ENCODE data around the gene TAS2R60.
A peak's percentile ranks its signal among the peaks of the same experiment; 100 is the strongest.
"Not testable (repeated sequence)": the region's sequence is repeated elsewhere in the genome, so short reads cannot be mapped to it uniquely, and the experiment has no call there.

Gene TAS2R60

GRCh38 chr7:143411976-143412708 lies 31.1 kb upstream of the TAS2R60 start:
- no peak for FAIRE-seq

DNA sequence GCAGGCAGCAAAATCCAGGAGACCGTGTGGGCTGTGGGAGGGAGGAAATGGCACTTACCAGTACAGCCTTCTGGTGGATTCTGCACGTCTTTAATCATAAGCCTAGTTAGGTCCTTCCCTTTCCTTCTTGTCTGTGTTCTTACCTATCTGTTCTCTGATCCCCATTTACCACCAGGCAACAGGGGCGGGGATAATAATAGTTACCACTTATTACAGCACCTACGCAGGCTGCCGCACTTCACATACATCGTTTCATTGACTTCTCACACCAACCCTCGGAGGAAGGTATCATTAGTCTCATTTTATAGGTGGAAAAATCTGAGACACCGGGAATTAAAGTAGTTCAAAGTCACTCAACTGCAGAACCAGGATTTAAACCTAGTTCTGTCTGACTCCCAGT lies 30.1 kb upstream of the TAS2R60 start:
- no peak for FAIRE-seq

- not testable (repeated sequence) for FAIRE-seq
Measured at GRCh38 chr7:143415209-143415608, 28.0 kb upstream of the TAS2R60 start.

GRCh38 chr7:143415742-143416397 lies 27.4 kb upstream of the TAS2R60 start:
- no peak for FAIRE-seq

GRCh38 chr7:143416565-143417149 lies 26.6 kb upstream of the TAS2R60 start:
- peak; percentile 24 for FAIRE-seq

DNA sequence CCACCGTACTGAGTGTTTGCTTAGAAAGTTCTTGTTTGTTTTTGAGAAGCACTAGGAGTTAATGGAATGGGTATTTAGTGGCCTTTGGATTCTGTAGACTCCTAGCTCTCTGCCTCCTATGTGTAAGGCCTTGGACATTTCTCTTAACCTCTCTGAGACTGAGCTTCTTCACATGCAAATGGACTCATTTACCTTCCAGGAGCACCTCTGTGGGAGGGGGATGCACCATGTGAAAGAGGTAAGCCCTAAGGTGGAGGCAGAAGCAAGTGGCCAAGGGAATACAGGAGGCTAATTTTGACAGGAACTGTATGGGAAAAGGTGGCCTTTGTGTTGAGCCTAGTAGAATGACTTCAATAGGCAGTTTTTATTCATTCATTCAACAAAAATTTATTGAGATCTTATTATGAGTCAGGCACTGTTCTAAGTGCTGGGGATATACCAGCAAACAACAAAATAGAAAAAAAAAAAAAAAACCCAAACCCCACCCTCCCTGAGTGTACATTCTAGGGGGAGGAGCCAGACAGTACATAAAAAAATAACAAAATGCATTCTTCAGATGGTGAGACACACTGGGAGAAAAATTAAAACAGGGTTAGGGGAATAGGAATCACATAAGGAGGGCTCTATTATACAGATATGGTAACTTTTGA lies 25.4 kb upstream of the TAS2R60 start:
- FAIRE-seq = no peak

DNA sequence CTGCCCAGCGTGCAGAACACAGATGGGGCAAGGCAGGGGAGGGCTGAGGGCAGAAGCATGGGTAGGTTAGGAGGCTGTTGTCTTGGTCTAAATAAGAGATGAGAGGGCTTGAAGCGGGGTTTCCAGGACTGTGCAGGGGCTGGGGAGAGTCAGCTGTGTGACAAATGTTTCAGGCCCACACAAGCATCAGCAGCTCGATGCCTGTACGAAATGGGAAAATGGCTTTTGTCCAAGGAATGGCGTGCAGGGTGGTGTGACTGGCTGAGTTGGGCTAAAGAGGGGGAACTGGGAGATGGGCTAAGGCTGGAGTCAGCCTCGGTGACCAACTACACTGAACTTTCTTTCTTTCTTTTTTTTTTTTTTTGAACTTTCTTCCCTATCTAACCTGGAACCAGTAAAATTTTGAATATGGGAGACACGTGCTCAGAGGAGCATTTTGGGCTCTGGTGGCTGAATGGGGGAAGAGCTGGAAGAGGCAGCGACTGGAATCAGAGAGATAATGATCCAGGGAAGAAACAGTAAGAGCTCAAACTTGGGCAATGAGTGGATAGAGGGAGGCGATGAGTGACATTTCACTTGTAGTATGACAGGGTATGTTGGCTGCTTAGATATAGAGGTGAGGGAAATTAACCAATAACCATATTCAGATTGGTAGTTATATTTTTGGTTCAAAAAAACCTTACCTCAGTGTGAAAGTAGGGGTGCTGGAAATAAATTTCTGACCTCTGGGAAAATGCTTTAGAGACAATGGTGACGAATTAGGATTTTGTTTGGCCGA lies 24.4 kb upstream of the TAS2R60 start:
- no peak for FAIRE-seq

DNA sequence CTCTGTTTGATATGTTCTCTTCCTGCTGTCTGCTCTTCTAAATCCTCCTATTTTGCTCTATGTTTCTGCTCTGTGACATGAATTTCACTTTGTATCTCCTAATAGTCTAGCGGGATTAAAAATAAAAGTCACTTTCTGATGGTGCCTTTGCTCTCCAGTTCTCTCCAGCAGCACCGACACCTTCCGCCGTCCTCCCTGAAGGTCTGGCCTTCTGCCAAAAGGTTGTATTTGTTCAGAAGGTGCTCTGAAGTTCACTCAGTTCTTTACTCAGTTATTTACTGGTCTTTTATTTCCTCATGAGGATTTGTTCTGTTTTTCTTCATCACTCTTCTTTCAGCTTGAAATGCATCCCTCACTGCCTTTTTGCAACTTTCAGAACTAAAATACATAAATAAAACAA lies 23.4 kb upstream of the TAS2R60 start:
- FAIRE-seq = no peak

DNA sequence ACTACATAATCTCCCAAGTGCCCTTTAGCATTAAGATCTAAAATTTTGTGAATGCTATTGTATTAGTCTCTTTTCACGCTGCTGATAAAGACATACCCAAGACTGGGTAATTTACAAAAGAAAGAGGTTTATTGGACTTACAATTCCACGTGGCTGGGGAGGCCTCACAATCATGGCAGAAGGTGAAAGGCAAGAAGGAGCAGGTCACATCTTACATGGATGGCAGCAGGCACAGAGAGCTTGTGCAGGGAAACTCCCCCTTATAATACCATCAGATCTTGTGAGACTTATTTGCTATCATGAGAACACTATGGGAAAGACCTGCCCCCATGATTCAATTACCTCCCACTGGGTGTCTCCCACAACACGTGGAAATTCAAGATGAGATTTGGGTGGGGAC lies 22.6 kb upstream of the TAS2R60 start:
- not testable (repeated sequence) for FAIRE-seq

DNA sequence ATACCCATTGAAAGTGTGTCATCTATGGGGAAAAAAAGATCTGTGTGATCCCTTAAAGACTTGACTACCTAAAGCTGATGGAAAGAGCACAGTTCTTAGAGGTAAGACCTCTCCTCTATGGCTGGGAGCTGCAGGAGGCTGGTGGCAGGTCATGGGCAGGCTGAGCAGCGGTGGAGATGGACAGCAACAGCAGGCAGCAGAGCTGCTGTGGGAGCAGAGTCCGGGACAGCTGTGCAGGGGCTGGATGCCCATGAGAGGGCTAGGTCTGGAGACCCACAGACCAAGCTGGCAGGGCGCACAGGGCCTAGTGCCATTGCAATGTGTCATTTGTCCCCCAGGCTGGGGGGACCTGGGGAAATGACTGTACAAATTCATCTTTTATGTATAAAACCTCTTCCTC lies 21.2 kb upstream of the TAS2R60 start:
- no peak for FAIRE-seq

GRCh38 chr7:143424476-143424875 lies 18.8 kb upstream of the TAS2R60 start:
- not testable (repeated sequence) for FAIRE-seq

DNA sequence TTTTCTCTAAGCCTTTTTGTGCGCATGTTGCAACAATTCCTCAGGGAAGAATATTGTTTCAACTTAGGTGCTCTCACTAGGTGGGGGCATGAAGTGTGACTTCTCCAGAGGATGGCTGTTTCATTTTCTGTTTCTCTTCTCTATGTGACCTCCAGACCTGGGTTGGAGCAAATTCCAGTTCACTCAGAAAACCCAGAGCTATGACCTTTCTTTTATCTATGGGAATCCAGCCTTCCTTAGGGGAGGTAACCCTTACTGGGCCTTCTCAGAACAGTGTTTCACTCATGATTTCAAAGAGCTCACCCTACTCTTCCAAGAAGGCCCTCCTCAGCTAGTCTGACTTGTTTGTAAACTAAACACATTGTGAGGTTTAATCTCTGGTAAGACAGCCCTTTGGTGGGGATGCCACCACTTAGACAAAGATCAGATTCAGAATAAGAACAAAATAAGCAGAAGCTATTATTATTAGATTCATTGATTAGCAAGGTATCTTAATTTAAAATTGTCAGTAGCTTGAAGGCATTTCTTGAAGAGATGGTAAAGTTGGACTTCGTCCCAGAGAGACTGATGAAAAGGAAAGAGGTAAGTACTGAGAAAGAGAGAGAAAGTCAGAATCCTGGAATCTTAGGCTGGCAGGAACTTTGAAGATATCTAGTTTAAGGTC lies 16.6 kb upstream of the TAS2R60 start:
- FAIRE-seq = no peak

DNA sequence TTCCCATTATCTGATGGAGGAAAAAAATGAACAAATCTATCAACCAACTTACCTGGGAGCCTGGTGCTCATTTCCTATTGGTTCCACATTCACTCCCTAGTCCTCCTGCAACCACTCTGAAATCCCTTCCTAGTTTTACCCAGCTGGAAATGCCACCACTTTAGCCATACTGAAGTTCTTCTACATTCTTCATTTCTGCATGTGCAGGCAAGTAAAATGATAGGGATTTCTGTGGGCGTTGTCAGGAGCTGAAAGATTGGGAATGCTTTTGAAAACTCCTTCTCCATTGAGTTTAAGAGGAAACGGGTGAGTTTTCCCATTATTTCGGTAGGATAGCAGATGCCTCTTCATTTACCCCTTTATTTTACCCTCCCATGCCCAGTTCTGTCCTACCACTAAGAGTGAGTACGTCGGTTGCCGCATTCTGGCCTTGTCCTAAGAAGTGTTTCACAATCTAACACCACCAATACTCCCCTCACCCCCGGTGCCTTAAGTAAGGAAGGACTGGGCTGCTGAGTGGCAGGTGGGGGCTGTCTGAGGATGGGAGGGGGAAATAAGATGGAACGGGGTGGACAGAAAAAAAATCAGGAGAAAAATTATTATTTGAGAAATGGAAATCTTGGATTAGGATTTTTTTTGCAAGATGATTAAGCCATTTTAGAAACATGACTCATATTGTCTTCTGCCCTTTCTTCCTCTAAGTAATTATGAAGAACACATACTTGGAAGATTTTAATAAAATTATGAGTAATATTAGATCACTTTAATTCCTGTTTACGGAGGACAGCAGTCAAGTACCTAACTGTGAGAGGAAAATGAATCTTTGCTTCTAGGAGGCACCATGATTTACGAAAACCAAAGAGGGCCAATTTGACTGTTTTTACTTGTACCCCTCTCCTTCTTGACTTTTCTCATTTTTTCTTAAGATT lies 13.2 kb upstream of the TAS2R60 start:
- no peak for FAIRE-seq

DNA sequence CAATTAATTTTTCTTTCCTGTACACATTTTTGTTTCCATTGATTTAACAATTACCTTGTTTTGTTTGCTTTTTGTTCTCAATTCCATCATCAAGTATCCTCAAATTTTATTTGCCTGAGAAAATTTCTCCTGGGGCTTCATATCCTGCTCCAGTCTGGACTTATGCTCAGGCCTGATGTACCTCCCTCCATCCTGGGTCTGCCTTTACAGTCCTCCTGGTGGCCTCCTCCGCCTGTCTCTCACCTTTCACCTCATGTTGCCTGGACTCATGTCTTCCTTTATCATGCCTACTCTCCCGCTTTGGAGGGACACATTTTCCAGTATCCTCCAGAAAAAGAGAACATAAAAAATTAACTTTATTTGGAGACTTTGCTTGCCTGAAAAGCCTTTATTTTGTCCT lies 12.1 kb upstream of the TAS2R60 start:
- FAIRE-seq = no peak

GRCh38 chr7:143433759-143434158 lies 9.5 kb upstream of the TAS2R60 start:
- no peak for FAIRE-seq

DNA sequence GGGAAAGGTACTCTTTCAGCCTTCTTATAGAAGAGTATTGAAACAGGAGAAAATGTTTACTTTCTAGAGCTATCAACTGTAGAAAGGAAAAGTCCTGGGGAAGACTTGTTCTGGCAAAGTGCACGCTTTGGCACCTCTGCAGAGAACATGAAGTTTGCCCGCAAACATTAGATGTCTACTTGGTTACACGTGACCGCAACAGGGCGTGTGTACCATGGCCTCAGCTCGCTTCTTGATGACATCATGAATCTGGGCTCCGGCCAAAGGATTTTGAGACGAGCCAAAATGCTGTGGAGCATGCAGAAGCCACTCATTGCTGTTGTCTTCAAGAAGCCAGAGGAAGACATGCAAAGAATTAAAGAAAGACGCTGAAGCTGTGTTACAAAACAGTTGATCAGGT lies 8.6 kb upstream of the TAS2R60 start:
- FAIRE-seq = no peak

DNA sequence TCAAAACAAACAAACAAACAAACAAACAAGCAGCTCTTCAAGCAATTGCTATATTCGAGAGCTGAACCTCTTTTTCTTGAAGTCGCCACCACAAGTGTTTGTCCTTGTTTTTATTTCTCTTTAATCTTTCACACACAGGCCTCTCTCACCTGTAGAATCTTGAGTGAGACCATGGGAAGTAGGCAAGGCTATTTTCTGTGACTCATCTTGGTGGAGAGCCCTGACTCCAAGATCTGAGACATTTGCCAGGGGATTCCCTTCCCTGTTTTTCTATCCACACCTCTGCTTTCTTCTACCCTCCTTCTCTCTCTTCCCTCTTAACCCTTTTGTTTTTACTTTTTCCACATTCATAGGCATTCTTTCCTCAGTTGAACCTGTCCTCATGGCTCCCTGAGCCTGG lies 8.0 kb upstream of the TAS2R60 start:
- no peak for FAIRE-seq

- FAIRE-seq = no peak
Measured at GRCh38 chr7:143436325-143436946, 6.8 kb upstream of the TAS2R60 start.

- FAIRE-seq = no peak
Measured at GRCh38 chr7:143437578-143437977, 5.7 kb upstream of the TAS2R60 start.

DNA sequence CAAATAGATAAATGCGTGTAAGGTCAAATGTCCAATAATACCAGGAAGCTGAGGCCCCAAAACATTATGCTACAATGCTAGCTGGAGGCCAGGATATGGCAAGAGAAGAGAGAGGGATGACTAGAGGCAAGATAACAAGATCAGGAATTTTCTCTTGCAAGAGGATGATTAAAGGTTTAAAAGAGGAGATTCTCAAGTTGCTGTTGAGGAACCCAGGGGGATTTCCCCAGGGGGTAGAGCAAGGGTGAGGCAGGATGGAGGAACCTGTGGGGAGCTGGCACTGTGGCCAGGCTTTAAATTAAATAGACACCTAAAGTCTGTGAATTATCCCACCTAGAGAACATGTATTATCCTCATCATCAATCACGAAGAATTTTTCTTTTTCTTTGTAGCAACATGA lies 3.4 kb upstream of the TAS2R60 start:
- no peak for FAIRE-seq

Data from colon (tissue), 2 donors.